ENCODE measurements around the gene APBA2. TPM values are rescaled to one million over a fixed set of nuclear protein-coding genes. Genes with fewer than 3 reads are reported as not detected.

APBA2 gene
- total RNA-seq, 1 donor from 2014 or later, result 2.0 TPM

DNA sequence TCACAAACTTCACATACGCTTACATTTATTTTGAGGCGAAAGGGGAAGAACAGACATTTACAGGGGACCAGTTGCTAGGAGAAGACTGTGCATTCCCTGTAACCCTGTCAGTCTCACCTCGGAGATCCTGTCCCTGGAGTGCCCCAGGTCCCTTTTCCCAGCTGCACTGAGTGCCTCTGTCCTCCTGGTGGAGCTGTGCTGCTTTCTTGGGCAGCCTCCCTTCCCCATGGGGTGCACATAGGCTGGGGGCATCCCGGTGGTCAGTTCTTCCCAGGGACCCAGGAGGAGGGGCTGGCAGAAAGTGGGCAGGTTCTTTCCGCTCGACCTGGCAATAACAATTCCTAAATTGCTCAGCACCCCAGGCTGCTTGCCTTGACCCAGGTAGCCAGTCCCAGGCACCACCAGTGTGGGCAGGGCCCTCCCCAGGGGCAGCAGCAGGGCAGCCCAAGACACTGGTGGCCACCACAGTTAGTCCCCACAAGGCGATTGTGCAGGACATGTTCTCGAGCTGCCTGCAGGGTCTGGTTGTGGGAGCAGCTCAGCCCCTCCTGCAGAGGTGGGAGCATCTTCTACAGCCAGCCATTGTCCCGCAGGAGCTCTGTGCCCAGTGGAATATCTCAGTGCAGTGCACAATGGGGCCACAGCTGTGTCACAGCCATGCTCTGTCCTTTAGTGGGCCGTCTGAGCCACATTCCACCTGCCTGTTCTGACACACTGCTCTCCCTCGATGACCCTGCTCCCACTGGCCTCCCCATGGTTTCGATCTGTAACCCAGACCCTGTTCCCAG, 36.3 kb downstream of the APBA2 start:
- intact Hi-C loops (cut with DNase I), result no loop called here
- no peak for ATAC-seq
- no peak for DNase-seq (ENCODE audit: missing footprints)

DNA sequence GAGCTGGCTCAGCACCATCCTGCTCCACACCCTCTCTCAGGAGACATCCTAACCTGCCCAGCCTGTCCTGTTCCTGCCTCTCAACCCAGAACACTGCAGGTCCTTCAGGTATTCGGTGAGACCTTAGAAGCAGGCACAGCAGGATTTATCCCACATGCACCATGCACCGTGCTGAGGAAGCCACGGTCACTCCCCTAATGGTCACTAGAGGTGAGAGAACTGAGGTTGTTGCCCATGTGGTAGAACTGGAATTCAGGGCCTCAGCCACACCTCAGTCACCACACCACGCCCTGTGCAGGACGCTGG, 36.9 kb downstream of the APBA2 start:
- ATAC-seq (no peak), DNase-seq (ENCODE audit: missing footprints) (no peak)
- intact Hi-C loops (cut with DNase I), result no loop called here

DNA sequence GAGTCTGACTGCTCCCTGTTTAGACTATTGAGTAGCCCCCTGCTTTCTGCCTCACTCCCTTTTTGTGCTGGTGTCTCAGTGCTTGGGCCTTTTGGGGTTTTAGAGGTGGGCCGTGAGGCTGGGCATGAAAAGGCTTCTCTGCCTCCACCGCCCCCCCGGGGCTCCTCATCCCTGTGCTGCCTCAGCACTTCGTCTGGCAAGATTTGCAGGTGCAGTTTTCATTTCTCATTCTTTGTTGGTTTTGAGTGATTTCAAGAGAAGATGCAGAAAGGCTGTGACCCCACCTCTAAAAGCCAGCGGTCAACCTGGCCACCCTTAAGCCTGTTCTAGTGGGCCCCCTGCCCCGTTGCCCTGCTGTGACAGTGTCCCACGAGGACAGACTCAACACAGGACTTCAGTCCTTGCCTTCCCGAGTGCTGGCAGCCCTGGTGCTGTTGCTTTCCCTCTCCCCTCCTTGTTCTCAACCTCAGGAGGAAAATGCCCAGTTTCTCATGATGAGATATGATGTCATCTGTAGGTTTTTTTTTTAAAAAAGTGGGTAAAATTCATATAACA, 38.0 kb downstream of the APBA2 start:
- intact Hi-C loops (cut with DNase I), result no loop called here
- ATAC-seq, result no peak
- no peak for DNase-seq (ENCODE audit: missing footprints)

DNA sequence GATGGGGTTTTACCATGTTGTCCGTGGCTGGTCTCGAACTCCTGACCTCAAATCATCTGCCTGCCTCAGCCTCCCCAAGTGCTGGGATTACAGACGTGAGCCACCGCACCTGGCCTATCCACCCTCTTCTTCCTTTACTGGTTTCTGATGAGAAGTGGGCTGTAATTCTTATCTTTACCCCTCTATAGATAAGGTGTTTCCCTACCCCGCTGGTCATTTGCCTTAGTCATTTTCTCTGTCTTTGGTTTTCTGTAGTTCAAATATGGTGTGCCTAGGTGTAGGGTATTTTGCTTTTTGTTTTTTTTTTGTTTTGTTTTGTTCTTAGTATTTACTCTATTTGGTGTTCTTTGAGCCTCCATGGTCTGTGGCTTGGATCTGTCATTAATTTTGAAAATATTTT, 41.3 kb downstream of the APBA2 start:
- DNase-seq (ENCODE audit: missing footprints) (no peak), ATAC-seq (no peak)
- intact Hi-C loops (cut with DNase I), result no loop called here

DNA sequence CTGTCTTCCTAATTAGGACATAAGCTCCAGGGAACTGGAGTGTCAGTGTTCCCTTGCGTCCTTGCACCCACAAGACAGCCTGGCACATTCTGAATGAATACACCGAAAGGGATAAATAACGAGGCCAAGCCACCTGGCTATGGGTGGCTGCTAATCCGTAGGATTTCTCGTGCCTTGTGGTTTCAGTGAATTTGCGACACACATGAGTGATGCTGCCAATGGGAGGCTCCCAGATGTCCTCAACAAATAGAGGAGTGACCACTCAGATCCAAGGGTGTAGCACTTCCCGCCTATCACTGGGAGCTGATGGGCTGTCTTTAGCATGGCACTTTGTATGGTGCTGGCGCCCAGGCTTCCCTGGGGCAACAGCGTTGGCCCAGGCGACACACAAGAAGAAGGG, 43.4 kb downstream of the APBA2 start:
- intact Hi-C loops (cut with DNase I), result no loop called here
- ATAC-seq (no peak), DNase-seq (ENCODE audit: missing footprints) (no peak)

DNA sequence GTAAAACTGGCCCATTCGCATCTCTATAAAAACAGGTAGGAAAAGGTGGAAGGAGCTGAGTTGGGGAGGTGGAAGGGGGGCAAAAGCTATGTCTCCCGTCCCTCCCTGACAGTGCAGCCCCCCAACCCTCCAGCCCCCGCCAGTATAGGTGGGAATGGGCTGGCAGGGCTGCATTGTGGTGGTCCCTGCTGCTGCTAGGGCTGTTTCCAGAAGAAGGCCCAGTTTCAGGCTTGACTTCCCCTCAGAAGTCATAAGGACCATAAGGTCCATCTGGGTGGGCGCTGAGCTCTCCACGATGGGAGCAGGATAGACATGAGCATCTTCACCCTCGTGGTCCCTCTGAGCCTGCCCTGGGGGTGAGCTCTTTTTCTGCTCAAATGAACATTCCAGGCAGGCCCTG, 44.2 kb downstream of the APBA2 start:
- no peak for ATAC-seq

DNA sequence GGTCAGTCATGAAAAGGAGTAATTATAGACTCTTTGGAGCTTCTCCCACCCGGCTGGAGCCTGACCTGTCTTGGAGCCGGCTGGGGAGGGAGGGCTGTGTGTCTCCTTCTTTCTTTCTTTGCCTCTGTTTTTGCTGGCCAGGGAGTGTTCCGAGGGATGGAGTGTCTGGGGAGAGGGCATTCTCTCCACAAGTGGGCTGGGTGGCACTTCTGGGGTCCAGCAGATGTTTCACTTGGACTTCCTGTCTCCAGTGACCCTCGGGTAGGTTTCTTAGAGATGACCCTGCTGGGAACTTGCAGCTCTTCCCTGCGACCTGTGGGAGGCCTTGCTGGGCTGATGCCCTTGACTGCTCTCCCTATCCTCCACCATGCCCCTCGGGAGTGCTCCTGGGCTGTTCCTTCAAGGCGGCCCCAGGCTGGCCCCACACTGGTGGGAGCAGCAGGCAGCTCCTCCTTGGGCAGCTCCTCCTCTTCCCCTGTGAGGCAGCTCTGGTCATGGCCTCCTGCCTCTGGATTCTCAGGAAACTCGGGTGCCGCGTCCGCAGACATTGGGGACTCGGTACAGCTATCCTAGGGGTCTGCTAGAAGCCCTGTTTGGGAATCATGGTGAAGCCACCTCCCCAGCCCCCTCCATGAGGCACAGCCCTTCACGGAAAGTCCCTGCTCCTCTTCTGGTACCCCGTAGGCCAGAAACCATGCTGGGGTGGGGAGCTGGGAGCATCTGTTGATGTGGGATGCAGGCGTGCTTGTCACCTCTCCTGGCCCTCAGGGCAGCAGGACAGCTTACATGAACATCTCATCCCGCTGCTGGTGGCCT, 44.9 kb downstream of the APBA2 start:
- ATAC-seq, result no peak
- no peak for DNase-seq (ENCODE audit: missing footprints)
- intact Hi-C loops (cut with DNase I), result no loop called here

More for the DNA sequence above, 44.2 kb downstream of the APBA2 start:
- no peak for DNase-seq (ENCODE audit: missing footprints)
- intact Hi-C loops (cut with DNase I), result no loop called here

DNA sequence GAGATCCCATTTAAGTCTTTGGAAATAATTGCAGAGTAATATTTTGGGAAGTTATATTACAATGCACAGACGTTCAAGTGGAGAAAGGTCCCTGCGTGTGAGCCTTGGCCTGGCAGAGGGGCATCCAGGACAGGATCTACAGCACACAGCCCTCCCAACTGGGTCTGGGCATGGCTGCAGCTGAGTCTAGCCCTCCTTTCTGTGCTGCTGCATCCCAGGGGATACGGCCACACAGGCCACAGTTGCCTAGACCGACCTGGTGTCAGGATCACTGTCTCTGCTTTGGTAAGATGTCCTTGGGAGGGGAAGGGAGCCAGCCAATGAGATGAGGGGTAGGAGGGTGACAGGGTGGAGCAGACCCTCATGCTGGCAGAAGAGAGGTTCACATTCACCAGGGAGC, 46.1 kb downstream of the APBA2 start:
- no peak for ATAC-seq
- DNase-seq (ENCODE audit: missing footprints), result no peak
- intact Hi-C loops (cut with DNase I), result no loop called here

DNA sequence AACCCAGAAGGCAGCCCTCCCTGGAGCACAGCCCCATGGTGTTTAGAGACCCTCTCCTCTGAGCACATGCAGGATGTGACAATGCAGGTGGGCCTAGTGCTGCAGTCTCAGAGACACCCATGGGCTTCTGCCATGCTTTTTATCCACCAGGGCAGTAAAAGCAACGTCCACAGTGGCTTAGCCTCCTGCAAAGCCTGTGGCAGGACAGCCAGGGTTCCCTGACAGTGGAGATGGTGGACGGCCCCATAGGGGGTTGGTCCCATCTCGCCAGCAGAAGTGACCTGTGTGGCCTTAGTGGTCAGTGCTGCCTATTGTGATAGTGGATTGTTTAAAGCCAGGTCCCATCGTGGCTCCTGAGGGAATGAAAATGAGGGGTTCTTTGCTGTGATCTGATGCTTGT, 46.6 kb downstream of the APBA2 start:
- no peak for ATAC-seq
- intact Hi-C loops (cut with DNase I), result no loop called here
- DNase-seq (ENCODE audit: missing footprints), result no peak

DNA sequence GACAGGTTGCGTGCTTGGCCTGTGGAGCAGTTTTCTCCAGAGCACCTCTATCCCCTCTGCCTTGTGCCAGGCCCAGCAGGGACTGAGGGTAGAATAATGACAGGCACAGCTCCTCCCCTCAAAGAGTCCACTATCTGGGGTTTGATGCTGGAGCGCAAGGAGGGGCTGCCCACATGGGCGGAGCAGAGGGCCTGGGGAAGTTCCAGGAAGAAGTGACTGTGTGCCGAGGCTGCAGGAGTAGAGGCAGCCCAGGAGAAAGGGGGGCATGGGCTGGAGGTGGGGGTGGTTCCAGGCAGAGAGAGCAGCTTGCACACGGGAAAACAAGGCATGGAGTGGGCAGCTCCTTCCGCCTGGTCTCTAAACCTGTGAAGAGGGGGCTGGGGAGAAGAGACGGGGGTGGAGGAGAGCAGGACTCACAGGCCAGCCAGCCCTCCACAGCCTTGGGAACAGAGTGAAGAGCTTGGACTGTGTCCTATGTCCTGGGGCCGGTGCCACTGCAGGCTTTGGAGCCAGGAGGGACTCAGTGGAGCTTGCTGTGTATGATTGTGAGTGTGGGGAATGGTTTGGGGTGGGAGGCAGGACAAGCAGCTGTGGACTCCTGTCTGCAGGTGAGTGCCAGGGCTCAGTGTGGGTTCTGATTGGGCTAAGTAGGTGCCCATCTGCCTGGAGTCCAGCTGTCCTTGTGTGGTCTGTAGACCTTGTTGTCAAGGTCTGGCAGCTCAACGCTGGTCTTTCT, 48.1 kb downstream of the APBA2 start:
- ATAC-seq (peak; percentile 32), DNase-seq (ENCODE audit: missing footprints) (no peak)
- intact Hi-C loops (cut with DNase I), result no loop called here

DNA sequence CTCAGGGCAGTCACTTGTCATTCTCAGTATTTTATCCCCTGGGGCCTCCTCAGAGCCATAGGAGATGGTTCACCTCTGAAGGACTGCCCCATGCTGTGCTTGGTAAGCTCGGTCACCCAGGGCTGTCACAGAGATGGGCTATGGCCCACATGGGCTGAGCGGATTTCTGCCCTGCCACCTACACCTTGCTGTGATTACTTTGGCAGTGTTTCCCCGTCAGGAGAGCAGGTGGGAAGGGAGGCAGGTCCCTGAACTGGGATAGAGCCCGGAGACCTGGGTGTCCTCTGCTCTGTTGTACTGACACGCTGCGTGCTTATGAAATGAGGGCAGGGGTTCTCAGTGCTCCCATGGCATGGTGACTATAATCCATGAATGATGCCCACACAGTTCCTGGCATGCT, 48.9 kb downstream of the APBA2 start:
- intact Hi-C loops (cut with DNase I), result no loop called here
- ATAC-seq (no peak), DNase-seq (ENCODE audit: missing footprints) (no peak)

DNA sequence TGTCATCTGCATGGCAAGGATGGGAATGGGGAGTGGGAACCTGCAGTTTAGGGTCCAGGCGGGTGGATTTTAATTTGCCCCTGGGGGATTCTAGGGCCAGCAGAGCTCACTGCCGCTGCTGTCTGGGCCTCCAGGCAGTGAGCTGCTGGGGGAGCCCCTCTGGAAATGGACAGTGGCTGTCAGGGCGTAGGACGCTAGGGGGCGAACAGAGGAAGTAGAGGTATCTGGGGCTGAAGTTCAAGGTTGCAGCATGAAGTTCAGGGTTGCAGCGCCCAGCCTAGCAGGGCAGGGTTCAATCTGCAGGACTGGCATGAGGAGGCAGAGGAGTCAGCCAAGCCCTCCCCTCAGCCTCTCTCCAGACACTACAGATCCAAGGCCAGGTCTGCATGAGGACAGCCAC, 49.5 kb downstream of the APBA2 start:
- DNase-seq (ENCODE audit: missing footprints), result no peak
- ATAC-seq, result no peak
- intact Hi-C loops (cut with DNase I), result no loop called here

DNA sequence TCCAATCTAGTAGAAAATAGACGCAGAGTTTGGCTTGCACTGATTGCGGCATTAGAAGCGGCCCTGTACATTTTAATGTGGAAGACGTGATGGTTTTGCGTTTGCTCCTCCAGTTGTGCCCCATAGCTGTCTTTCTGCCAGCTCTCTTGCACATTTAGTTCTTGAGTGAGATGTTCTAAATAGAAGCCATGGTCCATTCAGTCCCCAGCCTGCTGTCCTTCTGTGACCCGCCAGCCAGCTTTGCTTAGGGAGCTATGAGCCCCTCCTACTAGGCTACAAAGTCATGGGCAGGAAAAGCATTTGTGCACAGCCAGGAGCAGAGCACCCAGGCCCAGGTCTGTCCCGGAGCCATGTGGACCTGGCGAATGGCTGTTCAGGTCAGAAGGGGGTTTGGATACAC, 50.3 kb downstream of the APBA2 start:
- no peak for DNase-seq (ENCODE audit: missing footprints)
- intact Hi-C loops (cut with DNase I), result no loop called here
- peak; percentile 76 for ATAC-seq

DNA sequence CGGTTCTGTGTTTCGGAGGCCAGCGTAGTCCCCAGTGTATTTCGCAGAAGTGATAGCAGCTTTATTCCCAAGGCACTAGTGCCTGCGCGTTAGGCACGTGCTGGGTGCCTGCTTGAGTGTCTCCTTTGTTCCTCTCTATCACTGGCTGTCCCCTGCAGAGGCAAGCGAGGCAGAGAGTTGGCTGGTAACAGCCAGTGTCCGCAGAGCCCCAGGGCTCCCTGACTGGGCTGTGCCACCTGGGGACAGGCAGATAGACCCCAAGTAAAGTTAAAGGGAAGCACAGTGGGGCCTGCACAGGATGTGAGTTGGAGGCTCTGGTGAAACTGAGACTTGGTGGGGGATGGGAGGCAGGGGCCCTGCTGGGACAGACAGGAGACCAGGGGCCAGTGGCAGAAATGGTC, 50.7 kb downstream of the APBA2 start:
- ATAC-seq (peak; percentile 26), DNase-seq (ENCODE audit: missing footprints) (no peak)
- intact Hi-C loops (cut with DNase I), result no loop called here

DNA sequence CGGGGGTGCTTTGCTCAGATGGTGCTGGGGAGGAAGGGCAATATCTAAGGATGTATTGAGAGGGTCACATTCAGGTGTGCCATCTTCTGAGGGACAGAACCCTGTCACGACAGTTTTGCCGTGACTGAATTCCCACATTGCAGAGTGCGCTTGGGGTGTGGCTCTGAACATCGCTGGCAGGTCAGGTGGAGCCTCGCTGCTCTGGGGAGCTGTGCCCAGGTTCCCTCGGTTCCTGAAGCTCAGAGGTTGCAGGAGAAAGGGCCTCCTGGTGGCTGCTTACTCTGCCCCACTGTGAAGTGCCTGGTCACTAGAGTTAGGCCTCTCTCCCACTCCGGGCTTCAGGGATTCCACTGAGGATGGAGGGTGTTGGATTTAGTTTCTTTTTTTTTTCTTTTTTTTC, 51.5 kb downstream of the APBA2 start:
- intact Hi-C loops (cut with DNase I), result no loop called here
- DNase-seq (ENCODE audit: missing footprints) (no peak), ATAC-seq (no peak)

DNA sequence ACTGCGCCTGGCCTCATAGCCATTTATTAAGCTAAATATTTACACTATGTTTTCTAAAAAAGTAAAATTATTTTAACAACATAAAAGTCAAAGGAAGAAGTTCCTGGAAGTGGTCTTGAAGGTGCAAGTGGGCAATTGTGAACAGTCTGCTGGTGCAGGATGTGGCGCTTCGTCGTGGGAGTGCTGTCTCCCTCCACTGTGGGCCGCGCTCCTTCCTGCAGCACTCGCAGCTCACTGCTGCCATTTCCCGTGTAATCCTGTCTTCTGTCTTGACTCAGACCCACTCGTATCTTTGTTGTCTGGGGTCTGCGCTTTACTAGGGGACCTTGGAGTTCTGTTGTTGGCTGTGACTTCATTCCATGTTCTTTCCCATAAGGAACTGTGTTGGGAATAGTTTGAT, 56.3 kb downstream of the APBA2 start:
- intact Hi-C loops (cut with DNase I), result no loop called here
- ATAC-seq, result no peak

DNA sequence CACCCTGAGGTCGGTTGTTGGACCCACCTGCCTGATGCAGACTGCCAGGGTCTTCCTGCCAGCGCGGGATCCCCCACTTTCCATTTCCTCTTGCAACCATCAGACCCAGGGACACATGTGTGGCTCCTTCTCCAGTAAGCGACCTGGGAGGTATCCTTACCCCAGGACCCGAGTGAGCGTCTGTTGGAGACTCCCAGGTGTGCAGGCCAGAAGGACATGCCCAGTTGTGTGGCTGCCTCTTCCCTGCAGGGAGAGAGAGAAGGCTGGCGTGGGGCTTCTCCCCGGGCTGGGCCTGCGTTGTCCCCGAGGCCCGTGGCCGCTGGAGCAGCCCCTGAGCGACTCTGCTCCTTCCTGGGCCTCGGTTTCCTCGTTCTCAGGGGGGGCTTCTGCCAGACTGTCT, 56.8 kb downstream of the APBA2 start:
- DNase-seq (ENCODE audit: missing footprints) (no peak), ATAC-seq (no peak)
- intact Hi-C loops (cut with DNase I), result no loop called here

More for the DNA sequence above, 56.3 kb downstream of the APBA2 start:
- DNase-seq (ENCODE audit: missing footprints), result no peak

DNA sequence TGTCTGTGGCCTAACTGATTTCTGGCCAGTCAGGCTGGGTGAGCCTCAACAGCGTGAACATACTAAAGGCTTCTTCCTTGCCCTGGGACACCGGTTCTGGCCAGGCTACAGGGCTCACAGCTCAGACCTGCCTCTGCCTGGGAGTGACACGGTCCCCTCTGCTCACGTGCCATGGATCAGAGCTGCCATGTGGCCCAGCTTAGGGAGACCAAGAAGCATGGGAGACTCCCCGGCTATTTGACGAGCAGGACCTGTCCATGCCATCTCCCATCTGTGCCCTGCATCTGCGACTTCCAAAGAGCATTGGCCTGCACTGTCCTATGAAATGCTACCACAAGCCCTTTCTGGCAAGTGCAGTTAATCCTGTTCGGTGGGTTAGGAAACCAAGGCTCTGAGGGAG, 57.4 kb downstream of the APBA2 start:
- intact Hi-C loops (cut with DNase I), result no loop called here
- DNase-seq (ENCODE audit: missing footprints) (no peak), ATAC-seq (no peak)

DNA sequence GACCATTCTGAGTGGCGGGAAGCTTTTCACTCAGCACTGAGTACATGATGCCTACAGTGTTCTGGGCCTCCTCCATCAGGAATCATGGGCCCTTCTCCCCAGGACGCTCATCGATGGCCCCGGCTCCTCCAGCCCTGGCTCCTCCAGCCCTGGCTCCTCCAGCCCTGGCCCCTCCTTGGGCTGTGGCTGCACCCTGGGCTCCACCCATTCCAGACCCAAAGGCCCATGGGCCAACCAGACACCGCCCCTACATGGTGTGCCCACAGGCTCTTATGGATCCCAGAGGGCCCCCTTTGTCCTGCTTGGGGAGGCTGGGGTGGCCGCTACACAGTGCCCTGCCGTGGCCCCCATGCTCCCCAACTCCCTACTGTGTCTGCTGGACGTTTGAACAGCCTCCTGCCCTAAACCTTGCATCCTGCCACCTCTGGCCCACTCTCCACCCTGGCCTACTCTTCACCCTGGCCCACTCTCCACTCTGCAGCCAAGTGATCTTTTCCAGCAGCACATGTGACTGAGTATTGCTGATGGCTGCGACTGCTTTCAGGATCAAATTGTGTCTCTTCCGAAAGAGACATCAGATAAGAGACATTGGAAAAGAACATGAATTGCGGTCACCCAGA, 57.9 kb downstream of the APBA2 start:
- DNase-seq (ENCODE audit: missing footprints) (no peak), ATAC-seq (no peak)
- intact Hi-C loops (cut with DNase I), result no loop called here

Data from Right ventricle myocardium inferior (tissue), 1 donor.